ENCODE measurements around the gene THSD4.

DNA sequence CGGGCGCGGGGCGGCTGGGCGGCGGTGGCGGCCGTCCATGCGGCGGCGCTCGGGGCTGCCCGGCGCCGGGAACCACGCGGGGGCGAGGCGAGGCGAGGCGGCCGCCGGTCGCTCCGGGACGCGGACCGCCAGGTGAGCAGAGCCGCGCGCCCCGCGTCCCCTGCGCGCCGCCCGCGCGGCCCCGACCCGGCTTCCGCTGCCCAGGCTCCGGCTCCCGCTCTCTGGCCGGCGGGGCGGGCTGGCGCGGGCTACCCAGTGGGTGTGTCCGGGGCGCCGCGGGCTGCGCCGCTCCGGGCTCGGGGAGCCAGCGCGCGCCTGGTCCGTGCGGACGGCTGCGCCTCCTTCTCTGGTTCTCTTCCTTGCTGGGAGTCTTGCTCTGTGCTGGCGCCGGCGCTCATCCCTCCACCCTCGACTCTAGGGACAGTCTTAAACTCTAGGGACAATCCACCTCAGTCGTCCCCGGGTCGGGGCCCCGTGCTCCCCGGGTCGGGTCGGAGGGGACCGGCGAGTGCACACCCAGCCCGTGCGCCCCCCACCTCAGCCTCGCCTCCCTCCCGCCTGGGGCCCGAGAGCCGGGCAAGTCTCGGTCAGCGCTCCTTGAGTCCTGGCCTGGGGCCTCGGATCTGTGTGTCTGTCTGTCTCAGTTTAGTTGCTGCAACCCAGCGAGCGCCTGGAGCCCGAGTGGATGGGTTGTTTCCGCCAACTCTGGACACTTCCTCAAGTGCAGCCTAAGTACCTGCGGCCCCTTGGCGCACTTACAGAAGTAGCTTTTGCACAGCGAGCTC, 488 bp downstream of the THSD4 start:
- TF ChIP-seq, protein P1, sequence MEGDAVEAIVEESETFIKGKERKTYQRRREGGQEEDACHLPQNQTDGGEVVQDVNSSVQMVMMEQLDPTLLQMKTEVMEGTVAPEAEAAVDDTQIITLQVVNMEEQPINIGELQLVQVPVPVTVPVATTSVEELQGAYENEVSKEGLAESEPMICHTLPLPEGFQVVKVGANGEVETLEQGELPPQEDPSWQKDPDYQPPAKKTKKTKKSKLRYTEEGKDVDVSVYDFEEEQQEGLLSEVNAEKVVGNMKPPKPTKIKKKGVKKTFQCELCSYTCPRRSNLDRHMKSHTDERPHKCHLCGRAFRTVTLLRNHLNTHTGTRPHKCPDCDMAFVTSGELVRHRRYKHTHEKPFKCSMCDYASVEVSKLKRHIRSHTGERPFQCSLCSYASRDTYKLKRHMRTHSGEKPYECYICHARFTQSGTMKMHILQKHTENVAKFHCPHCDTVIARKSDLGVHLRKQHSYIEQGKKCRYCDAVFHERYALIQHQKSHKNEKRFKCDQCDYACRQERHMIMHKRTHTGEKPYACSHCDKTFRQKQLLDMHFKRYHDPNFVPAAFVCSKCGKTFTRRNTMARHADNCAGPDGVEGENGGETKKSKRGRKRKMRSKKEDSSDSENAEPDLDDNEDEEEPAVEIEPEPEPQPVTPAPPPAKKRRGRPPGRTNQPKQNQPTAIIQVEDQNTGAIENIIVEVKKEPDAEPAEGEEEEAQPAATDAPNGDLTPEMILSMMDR (IDR thresholded peaks at IDR 0.05; ENCODE audit: control extremely low read depth in 1 of 3, insufficient read depth in 1 of 3, low read depth in 1 of 3, low read length in 3 of 3) = no peak
- peak; percentile 51; the same call in 1 of the 2 replicates for TF ChIP-seq GABPA (IDR thresholded peaks at IDR 0.05; ENCODE audit: borderline replicate concordance, insufficient read depth, low read length)
- no peak for TF ChIP-seq EP300 (IDR thresholded peaks at IDR 0.05; ENCODE audit: borderline replicate concordance in 1 of 2, low read depth in 2 of 2, low read length in 2 of 2)
- no peak for TF ChIP-seq RAD21 (IDR thresholded peaks at IDR 0.05 in 1 of 2, conservative IDR thresholded peaks at IDR 0.05 in 1 of 2; ENCODE audit: low read depth in 2 of 2, low read length in 2 of 2)
- TF ChIP-seq, protein P2, sequence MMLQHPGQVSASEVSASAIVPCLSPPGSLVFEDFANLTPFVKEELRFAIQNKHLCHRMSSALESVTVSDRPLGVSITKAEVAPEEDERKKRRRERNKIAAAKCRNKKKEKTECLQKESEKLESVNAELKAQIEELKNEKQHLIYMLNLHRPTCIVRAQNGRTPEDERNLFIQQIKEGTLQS (IDR thresholded peaks at IDR 0.05; ENCODE audit: insufficient read depth, low read depth, low read length) = no peak
- no peak for TF ChIP-seq TAF7 (optimal IDR thresholded peaks at IDR 0.05; ENCODE audit: borderline replicate concordance, low read depth, low read length)
- TF ChIP-seq CEBPB (IDR thresholded peaks at IDR 0.05; ENCODE audit: low read depth, low read length) = no peak
- TF ChIP-seq POLR2A (IDR thresholded peaks at IDR 0.05; ENCODE audit: control extremely low read depth in 1 of 2, low read depth in 2 of 2, low read length in 2 of 2) = no peak
- TF ChIP-seq EZH2 (IDR thresholded peaks at IDR 0.05; ENCODE audit: low read depth, low read length, severe bottlenecking) = no peak
- no peak for TF ChIP-seq NRF1 (IDR thresholded peaks at IDR 0.05; ENCODE audit: low read depth, low read length)
- TF ChIP-seq HDAC6 (IDR thresholded peaks at IDR 0.05; ENCODE audit: low read depth, low read length) = no peak

Measured in H1 (cell line).